HG03196 (cell line): ENCODE results near the gene AIFM2.
A peak's percentile ranks its signal among the peaks of the same experiment; 100 is the strongest.
"Not testable (repeated sequence)": the region's sequence is repeated elsewhere in the genome, so short reads cannot be mapped to it uniquely, and the experiment has no call there.

Experiments used
- ATAC-seq: cut with Tn5 transposase; IDR thresholded peaks from one replicate; pipeline ENCODE4 v1.9.1; 2021; ENCODE audit not compliant: unreplicated experiment

Gene AIFM2

DNA sequence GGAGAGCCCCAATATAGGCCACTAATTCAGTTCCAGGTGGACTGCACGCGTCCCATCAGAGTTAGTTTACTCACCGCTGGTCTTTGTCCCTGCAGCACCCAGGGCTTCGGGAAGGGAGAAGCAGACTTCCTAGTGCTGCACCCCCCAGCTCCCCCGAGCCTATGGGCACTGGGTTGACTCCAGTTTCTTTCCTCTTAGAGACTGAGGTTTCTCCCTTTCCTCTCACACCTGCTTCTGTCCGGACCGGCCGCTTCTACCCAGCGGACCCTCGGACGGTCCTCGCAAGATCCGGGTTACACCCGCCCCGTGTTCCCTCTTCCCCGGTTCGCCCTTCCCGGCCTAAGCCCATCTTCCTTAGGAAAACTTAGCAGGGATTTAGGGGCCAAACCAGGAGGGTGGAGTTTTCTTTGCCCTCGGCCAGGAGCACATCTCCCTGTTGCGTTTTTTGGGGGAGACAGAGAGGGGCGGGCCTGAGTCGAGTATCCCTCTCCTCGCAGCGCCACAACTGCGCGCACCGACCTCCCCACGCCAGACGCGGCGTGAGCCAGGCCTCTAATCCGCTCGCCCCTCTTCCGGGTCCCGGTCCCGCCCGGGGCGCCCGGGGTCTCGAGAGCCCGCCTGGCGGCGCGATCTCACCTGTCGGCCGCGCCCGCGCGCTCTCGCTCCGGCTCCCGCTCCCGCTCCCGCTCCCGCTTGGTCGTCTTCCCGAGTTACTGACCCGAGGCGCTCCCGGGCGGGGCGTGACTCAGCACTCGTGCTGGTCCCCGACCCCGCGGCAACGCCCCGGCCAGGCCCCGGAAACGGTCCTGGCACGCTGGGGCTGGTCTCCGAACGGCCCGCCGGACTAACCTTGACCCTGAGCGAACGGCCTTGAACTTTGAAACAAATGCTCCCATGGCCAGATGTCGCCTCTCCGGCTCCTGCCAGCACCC lies at the start of gene AIFM2:
TSS of gene AIFM2 (minus strand) at position 728 of the 932 bp plus-strand sequence. CDS start 8,741 bp downstream, outside the sequence.
- peak; percentile 72 for ATAC-seq

DNA sequence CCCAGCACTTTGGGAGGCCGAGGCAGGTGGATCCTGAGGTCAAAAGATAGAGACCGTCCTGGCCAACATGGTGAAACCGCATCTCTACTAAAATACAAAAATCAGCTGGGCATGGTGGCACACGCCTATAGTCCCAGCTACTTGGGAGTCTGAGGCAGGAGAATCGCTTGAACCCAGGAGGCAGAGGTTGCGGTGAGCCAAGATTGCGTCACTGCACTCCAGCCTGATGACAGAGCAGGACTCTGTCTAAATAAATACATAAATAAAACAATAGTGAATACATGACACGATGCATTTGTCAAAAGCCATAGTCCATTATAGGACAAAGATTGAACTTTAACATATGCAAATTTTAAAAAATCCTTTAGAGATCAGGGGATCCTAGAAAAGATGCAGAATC lies 46.6 kb upstream of the AIFM2 start:
- not testable (repeated sequence) for ATAC-seq

DNA sequence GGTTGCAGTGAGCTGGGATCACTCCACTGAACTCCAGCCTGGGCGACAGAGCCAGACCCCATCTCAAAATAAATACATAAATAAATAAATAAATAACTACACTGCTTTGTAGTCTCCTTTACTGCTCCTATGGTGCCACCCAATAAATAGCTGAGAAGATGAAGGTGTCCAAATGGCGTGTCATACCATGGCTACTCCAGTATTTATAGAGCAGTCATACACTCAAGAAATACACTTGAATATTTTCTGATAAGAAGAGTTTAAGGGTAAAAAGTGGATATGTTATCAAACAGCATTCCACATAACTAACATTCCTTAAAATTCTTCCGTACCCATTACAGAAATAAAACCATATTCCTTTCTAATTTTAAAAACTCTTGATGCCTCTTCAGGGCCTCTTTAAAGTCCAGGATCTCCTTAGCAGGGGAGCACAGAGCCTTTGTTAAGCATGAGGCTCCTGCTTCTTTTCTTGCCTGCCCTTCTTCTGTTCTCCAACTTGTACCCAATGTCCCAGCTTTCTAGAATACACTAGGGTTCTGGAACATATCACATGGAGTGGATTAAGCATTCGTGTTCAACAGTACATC lies 45.6 kb upstream of the AIFM2 start:
- ATAC-seq, result no peak

DNA sequence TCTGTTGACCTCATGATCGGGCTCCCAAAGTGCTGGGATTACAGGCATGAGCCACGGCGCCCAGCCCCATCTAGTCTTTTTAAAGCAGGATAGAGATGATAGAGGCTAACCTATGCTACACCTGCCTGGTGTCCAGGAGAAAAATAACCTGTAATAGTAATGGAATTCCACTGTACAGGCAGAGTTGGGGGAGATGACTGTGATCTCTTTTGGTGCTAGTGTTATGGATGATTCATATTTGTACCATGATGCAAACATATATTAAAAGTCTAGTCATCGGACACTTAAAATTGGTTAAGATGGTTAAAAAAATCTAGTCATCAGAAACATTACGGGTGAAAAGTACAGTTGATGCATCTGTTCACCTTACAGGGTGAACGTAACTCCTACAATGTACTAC lies 43.8 kb upstream of the AIFM2 start:
- ATAC-seq, result no peak

DNA sequence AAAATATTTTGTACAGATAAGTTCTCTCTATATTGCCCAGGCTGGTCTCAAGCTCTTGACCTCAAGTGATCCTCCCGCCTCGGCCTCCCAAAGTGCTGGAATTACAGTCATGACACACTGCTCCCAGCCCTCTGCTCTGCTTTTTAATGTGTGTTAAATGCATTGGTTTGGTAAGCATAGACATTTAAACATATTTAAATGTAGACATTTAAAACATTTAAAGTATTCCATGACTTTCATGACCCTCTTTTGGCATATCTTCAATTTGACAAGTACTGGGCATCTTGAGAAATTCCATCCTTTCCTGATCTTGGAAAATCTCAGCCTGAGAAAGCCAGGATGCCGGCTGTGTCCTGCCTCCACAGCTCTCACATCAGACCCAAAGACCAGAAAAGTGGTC lies 42.9 kb upstream of the AIFM2 start:
- ATAC-seq, result no peak

DNA sequence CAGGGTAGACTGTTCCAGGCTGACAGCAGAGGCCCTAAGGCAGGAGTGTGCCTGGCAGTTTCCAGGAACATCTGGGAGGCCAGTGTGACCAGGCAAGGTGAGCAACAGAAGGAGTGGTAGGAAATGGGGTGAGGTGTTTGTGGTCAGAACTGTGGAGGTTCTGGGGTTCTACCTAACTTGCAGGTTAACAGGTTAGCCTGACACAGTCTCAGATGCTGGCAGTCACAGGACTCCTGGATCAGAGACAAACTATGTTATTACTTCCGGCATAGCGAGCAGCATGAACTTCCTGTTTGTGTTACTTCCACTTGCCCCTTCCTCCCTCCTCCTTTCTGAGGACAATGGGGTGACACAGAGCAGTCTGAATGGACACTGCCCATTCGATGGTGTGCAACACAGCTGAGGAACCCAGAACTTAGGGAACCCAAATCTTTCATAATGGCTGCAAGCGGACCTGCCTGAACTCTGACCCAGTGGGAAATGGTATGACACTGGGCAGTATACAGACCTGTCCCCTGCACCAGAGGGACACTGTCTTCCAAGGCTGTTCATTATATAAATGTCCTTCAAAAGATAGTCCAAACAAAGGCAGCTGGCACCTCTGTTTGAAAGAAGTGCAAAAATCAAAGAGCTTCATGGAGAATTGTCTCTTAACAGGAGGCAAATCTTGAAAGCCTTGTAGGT lies 41.6 kb upstream of the AIFM2 start:
- no peak for ATAC-seq

DNA sequence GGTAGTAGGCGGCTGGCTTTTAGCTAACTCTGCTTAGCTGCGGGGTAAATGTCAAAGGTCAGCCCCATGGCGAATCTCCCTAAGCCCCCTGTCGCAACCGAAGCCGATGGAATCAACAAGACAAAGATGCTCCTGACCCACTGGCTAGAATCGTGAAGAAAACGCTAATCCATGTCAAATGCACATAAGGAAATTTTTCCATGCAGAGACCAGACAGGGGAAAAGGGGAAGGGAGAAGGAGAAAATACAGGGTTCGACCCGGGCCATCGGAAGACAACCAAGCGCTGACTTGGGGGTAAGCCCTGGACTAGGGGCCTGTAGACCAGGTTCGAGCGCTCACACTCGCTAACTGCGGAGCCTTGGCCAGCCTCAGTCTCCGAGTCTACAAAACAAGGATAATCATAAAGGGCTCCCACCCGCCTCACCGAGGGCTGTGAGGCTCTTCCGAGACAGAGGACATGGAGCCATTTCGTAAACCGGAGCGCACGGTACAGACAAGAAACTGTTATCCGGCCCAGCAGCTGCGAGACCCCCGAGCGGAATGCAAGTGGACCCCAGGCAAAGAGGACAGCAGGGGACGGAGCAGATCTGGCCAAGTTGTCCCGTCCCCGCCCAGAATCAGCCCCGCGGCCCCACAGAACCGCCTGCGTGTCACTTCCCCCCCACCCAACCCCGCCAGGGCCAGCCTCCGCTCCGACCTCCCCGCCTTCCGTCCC lies 37.2 kb upstream of the AIFM2 start:
- ATAC-seq, result peak; percentile 7

DNA sequence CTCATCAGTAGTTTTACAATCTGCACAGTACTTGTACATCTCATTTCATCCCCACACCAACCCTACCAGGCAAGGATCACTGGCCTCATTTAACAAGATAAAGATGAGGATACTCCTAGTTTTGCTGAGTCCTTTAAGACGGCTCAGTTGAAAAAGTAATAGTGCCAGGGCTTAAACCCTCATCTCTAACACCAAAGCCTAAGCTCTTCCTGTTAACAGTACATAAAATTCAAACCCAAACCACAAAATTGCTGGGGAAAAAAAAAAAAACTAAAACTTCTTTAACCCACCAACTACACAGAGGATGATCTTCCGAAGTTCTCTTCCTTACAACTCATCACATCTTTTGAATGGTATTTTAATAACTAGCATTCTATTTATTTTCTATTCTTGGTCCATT lies 36.4 kb upstream of the AIFM2 start:
- ATAC-seq, result no peak

DNA sequence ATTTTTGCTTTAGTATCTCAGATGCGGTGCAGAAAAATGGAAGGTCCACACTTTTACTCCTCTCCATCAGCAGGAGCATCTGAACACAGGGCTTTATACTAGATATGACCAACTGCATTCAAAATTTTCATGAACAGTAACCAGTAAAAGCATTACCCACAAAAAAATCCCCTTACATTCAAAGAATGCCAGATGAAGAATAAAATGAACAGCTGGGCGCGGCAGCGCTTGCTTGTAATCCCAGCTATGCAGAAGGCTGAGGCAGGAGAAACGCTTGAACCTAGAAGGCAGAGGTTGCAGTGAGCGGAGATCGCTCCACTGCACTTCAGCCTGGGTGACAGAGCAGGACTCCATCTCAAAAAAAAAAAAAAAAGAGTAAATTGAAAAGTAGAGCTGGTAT lies 34.6 kb upstream of the AIFM2 start:
- no peak for ATAC-seq

DNA sequence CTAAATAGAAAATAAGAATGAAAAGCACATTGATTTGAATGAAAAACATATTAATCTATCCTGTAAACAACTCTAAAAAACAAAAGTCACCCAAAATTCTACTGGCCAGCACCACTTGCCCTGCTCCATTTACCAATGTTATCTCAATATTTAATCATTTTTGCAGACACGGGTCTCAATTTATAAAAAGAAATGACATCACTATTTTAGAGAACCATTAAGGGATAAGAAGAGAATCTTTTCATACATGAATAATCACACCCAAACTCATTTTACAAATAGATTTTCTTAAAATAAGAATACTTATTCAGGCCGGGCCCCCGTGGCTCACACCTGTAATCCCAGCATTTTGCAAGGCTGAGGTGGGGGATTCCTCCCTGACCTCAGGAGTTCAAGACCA lies 33.8 kb upstream of the AIFM2 start:
- no peak for ATAC-seq

DNA sequence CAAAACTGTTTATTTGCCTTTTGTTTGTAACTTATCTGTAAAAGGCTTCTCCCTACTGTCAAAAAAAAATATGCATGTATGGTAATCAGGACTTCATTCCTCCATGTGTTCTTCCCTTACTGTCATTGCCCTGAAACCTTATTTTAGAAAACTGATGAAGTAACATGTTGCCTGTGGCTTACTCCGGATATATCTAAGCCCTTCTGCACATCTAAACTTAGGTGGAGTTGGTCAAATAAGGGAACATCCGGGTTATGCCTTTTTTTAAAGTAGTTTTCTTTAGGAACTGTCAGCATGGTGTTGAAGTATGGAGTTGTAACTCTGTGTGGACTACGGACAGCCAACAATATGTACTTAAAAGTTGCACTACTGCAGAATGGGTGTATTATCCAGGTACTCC lies 31.5 kb upstream of the AIFM2 start:
- no peak for ATAC-seq

DNA sequence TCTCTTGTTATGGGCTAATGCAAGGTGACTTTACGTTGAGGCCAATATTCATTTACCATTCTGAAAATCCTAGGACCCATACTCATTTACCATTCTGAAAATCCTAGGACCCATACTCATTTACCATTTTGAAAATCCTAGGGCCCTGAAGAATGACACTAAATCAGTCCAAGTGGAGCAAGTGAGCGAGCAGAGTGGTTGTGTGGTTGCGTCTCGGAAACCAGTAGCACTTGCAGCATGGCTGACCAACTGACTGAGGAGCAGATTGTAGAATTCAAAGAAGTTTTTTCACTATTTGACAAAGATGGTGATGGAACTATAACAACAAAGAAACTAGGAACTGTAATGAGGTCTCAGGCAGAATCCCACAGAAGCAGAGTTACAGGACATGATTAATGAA lies 30.8 kb upstream of the AIFM2 start:
- no peak for ATAC-seq

DNA sequence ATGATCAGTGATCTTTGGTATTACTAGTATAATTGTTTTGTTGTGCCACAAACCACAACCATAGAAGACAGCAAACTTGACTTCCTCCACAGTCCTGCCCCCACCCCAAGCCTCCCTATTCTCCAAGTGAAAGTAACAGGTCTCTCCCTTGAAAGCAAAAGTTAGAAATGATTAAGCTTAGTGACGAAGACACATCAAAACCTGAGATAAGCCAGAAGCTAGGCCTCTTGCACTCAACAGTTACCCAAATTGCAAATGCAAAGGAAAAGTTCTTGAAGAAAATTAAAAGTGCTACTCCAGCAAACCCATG lies 30.2 kb upstream of the AIFM2 start:
- no peak for ATAC-seq

DNA sequence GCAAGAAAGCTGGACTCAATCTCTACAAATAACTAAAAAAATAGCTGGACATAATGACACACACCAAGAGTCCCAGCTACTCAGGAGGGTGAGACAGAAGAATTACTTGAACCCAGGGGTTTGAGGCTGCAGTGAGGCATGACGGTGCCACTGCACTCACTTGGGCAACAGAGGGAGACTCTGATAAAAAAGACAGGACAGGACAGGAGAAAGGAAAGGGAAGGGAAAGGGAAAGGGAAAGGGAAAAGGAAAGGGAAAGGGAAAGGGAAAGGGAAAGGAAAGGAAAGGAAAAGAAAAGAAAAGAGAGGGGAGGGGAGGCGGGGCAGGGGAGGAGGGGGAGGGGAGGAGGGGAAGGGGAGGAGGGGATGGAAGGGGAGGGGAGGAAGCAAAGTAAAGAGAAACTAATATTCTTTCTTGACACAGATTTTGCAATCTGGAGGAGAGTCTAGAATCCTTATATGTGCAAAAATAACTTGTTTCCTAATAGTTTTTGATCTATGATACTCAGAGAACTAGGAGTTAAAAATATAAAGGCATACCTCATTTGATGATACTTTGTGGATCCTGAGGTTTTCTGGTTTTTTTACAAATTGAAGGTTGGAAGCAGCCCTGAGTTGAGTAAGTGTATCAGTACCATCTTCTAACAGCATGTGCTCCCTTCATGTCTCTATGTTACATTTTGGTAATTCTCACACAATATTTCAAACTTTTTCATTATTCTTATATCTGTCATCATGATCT lies 29.7 kb upstream of the AIFM2 start:
- no peak for ATAC-seq

DNA sequence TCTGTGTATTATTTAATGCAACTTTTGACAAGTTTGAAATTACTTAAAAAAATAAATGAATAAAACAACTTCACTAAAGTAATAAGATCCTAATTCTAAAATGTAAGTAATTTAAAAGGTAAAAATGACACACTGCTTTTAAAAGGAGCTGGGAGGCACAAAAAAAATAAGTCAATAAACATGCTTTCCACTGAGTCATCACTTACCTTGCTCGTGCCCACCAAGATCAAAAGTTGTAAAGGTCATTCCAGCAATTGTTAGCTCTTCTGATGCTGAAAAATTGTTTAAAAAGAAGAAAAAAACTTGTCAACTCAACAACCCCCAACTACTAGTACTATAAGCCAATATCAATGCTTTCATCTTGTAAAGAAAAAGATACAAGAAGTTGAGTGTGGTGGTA lies 28.2 kb upstream of the AIFM2 start:
- ATAC-seq, result no peak

DNA sequence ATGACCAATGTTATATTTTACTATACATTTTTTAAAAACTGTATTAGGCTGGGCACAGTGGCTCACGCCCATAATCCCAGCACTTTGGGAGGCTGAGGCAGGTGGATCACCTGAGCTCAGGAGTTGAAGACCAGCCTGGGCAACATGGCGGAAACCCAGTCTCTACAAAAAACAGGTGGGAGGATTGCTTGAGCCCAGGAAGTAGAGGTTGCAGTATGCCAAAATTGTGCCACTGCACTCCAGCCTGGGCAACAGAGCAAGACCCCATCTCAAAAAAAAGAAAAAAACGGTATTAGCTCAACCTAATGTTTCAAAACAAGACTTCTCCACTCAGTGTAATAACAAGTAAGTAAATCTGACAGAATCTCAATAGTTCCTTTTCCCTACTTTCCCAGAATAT lies 26.7 kb upstream of the AIFM2 start:
- ATAC-seq, result not testable (repeated sequence)

DNA sequence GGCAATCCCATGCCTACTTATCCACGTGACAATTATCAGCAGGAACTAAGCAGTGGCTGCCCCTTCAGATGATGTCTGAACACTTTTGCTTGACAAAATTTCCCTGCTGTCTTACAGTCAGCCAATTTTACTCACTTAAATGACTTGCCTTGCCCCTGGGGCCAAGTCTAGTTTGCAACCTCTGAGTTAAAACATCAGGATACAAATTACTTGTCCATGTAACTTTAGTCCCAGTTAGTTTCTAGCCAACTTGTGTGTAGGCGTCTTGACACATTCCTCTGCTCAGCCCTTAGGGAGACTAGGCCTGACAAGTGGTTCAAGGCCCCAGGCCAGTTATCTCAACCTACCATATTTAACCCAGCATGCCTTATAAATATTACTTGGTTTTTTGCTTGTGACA lies 25.5 kb upstream of the AIFM2 start:
- no peak for ATAC-seq

DNA sequence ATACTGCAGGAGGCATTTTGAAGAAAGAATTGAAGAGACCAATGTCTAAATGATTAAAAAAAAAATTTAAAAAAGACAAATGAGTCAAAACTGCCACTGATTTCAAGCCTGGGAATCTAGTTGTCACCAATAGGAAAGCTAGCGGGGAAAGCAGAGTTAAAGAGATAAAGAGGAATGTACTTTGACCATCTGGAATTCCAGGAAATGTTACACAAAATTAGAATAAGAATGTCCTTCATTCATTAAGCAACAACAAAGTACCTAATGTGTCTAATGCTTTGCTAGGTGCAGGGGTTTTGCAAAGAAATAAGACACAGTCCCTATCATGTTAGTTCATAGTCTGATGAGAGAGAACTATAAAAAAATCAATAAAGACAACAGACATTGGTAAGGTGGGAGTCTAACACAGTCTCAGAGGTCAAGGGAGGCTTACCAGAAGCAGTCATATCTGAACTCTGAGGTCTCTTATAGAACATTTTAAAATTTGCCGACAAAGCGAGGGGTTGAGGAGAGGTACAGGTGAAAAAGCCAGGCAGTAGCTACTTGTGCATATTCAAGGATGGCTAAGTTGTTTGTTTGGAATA lies 22.7 kb upstream of the AIFM2 start:
- no peak for ATAC-seq

DNA sequence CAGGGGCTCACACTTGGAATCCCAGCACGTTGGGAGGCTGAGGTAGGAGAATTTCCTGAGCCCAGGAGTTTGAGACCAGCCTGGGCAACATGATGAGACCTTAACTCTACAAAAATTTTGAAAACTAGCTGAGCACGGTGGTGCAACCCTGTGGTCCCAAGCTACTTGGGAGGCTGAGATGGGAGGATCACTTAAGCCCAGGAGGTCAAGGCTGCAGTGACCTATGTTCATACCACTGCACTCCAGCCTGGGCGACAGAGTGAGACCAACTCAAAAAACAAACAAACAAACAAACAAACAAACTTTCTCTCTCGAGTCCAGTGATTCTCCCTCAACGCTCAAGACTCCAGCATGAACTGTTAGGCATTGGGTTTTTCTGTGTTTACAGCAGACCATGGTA lies 15.9 kb upstream of the AIFM2 start:
- ATAC-seq, result no peak

DNA sequence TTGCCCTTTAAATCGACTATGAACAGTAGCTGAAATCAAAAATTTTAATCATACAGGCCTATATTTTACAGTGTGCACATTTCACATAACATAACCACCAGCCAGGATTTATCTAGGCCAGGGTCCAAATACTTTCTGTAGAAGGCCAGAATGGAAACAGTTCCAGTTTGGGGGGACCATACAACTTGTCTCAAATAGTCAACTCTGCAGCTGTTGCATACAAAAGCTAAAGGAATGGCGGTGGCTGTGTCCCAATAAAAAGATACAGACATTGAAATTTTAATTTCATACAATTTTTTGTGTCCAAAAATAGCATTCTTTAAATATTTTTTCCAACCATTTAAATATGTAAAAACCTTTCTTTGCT lies 14.6 kb upstream of the AIFM2 start:
- ATAC-seq, result no peak
